Astrocyte of the spinal cord (primary cell): Measurements from ENCODE around the gene TRIM31.

ENCODE experiments used
- DNase-seq: peaks from one replicate; pipeline ENCODE4 v3.0.0; 2011; ENCODE audit warnings: low read depth, low spot score
- H3K4me3 ChIP-seq: 2 replicates; pipeline ENCODE4 v1.5.1; 2011; ENCODE audit warnings: low read depth, mild to moderate bottlenecking, low read length, moderate library complexity
- in situ Hi-C: cut with HindIII; loops from 2 replicates; pipeline ENCODE4 v1.10.0; 2017; ENCODE audit warnings: low sequenced_read_pairs
- TF ChIP-seq, protein P1 (sequence below): IDR thresholded peaks from 2 replicates; pipeline ENCODE4 v1.5.1; 2012; ENCODE audit warnings: low read depth, mild to moderate bottlenecking, low read length, inconsistent platforms

Gene TRIM31

DNA sequence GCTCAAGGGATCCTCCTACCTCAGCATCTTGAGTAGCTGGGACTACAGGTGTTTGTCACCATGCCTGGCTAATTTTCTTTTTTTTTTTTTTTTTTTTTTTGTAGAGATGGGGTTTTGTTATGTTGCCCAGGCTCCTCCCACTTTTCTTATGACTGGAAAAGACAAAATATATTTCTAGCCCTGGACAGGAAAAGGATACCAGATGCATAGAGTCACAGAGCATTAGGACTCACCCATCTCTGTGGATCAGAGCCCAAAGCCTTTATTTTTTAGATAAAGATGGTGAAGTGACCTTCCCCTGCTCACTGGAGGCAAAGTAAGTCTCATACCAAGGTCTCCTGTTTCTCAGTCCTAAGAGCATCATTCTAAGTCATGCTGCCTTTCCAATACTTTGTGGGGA is 44.7 kb upstream of the TRIM31 start:
- H3K4me3 ChIP-seq: no peak overlapping the region
- DNase-seq: no peak
- TF ChIP-seq, protein P1, sequence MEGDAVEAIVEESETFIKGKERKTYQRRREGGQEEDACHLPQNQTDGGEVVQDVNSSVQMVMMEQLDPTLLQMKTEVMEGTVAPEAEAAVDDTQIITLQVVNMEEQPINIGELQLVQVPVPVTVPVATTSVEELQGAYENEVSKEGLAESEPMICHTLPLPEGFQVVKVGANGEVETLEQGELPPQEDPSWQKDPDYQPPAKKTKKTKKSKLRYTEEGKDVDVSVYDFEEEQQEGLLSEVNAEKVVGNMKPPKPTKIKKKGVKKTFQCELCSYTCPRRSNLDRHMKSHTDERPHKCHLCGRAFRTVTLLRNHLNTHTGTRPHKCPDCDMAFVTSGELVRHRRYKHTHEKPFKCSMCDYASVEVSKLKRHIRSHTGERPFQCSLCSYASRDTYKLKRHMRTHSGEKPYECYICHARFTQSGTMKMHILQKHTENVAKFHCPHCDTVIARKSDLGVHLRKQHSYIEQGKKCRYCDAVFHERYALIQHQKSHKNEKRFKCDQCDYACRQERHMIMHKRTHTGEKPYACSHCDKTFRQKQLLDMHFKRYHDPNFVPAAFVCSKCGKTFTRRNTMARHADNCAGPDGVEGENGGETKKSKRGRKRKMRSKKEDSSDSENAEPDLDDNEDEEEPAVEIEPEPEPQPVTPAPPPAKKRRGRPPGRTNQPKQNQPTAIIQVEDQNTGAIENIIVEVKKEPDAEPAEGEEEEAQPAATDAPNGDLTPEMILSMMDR: no peak
- in situ Hi-C loops: no loop called here

DNA sequence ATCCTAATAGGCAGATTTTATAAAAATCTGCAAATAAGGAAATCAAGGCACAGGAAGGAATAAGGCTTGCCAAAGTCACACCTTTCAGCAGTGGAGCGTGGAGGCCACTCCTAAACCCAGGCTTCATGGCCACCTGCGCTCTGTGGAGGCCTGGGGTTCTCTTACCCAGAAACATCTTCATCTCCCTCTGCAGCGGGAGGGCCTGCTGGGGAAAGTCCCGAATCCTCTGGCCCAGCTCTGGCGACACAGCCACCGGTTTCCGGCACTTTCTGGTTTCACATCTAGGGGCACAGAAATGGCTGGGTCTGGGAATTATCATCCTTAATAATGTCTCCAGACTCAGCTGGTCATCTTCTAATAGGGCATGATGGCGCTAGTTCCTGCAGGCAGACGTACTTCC is 43.9 kb upstream of the TRIM31 start:
- TF ChIP-seq, protein P1: no peak
- no peak for DNase-seq
- H3K4me3 ChIP-seq: no peak overlapping the region
- in situ Hi-C loops: no loop called here

DNA sequence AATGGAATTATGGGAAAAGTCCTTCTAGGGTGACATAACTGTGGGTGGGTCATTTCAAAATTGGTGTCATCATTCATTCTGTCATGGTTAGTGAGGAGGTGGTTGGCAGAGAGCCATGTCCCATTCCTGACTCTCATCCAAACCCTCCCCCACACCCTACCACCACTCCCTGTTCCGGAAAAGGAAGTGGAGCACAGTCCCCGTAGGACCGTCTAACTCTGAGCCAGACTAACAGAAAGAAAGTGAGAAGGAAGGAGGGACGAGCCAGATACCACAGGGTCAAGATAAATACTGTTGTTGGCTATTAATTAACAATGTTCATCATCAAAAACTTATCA is 43.3 kb upstream of the TRIM31 start:
- no peak overlapping the region for H3K4me3 ChIP-seq
- in situ Hi-C loops: no loop called here
- TF ChIP-seq, protein P1: no peak
- DNase-seq: no peak

DNA sequence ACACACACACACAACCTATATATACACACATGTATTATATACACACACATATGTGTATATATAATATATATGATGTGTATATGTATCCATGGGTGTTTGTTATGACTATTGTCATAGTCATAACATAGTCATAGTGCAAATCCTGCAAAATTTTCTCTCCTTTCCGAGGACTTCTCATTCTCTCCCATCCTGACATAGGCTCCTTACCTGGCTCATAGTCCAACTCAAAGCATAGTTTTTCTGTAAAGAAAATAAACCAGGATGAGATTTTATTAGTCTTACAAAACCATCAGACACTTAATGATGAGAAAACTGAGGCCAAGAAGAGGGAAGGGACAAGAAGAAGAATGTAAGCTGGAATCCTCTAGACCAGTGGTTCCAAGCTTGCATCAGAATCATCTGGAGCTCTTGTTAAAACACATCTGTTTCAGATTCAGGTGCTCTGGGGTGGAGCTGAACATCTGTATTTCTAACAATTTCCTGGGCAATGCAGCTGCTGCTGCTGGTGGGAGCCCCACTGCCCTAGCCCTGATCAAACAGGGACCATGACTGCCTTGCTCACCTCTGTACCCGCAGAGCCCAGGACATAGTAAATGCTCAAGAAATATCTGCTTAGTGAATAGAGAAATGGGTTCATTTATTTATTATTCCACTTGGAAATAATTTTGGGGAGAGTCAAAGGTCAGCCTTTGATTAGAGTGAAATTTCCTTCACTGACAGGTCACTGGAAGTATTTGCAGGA is 42.8 kb upstream of the TRIM31 start:
- no peak overlapping the region for H3K4me3 ChIP-seq
- DNase-seq: no peak
- TF ChIP-seq, protein P1: no peak
- in situ Hi-C loops: no loop called here

DNA sequence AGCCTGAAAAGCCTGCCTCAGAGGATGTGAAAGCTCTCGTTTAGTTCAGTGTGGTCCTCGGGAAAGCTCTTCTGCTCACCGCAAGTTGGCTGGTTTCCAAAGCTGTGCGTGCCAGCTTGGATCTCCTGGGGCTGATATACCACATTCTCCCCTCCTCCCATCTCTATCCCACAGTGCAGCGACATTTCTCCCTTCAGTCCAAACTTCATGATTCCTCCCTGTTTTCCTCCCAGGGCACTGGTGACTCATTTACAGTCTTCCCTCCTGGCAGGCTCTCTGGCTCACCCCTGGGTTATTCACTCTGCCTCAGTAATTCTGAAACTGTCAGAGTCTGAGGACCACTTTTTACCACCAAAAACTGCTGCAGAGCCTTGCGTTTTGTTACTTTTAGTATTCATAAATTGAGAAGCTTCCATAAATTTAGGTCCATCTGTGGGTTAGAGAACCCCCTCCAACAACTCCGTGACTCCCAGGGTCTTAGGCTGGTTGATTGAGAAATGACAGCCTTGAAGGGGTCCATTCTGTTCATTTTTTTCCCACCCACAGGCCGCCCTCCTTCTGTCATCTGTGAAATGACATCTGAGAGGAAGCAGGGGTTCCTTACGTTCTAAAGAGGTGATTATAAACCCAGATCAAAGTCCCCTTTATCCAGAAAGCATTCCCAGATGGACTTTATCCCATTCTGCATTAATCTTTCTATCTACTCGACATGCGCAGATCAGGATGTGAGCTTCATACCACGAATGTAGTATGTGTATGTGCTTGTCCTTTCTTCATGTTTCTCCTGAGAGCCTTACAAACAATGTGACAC is 42.0 kb upstream of the TRIM31 start:
- H3K4me3 ChIP-seq: no peak overlapping the region
- TF ChIP-seq, protein P1: no peak
- peak; percentile 47 for DNase-seq
- in situ Hi-C loops: no loop called here

DNA sequence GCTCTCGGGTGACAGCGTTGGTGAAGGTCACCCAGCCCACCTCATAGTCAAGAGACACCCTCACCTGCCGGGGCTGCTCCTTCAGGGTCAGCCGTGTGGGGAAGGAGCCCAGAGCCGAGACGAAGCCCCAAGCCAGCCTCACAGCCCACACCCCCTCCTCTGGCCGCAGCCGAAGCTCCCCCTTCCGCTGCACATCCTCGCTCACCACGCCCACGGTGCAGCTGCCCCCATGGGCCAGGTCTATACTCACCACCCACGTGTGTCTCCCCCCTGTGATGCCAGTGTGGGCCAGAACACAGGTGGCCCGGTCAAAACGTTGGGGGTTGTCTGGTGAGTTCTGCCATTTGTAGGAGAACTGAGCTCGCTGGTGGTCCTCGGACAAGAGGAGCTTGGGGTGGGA is 41.2 kb upstream of the TRIM31 start:
- no peak for DNase-seq
- TF ChIP-seq, protein P1: no peak
- in situ Hi-C loops: no loop called here
- H3K4me3 ChIP-seq: no peak overlapping the region
